ENCODE measurements around the gene SSBP2. TPM values are rescaled to one million over a fixed set of nuclear protein-coding genes. Genes with fewer than 3 reads are reported as not detected.
A peak's percentile ranks its signal among the peaks of the same experiment; 100 is the strongest.

Gene SSBP2
- total RNA-seq, 1 experiment from 2014 or later = 4.7 TPM

GRCh38 chr5:81397176-81397575, 353.7 kb downstream of the SSBP2 start:
- DNase-seq (ENCODE audit: low spot score) = no peak

GRCh38 chr5:81395262-81395661, 355.6 kb downstream of the SSBP2 start:
- no peak for DNase-seq (ENCODE audit: low spot score)

- no peak for DNase-seq (ENCODE audit: low spot score)
Measured at GRCh38 chr5:81393783-81394718, 356.8 kb downstream of the SSBP2 start, which contains the start of gene ACOT12. Gene ACOT12, minus strand, starts transcription at chr5:81394134. Its CDS starts 20 bp downstream, at chr5:81394114.

GRCh38 chr5:81393430-81393782, 357.5 kb downstream of the SSBP2 start:
- no peak for DNase-seq (ENCODE audit: low spot score)

GRCh38 chr5:81389025-81389424, 361.9 kb downstream of the SSBP2 start:
- no peak for DNase-seq (ENCODE audit: low spot score)

GRCh38 chr5:81388169-81388568, 362.7 kb downstream of the SSBP2 start:
- DNase-seq (ENCODE audit: low spot score) = no peak

GRCh38 chr5:81383867-81384266, 367.0 kb downstream of the SSBP2 start:
- no peak for DNase-seq (ENCODE audit: low spot score)

GRCh38 chr5:81371354-81371876, 379.5 kb downstream of the SSBP2 start:
- peak; percentile 4 for DNase-seq (ENCODE audit: low spot score)

- DNase-seq (ENCODE audit: low spot score) = no peak
Measured at GRCh38 chr5:81370912-81371311, 380.0 kb downstream of the SSBP2 start.

GRCh38 chr5:81365541-81365940, 385.4 kb downstream of the SSBP2 start:
- no peak for DNase-seq (ENCODE audit: low spot score)

- DNase-seq (ENCODE audit: low spot score) = no peak
Measured at GRCh38 chr5:81363093-81363871, 387.6 kb downstream of the SSBP2 start.

Other genes starting within 250 kb of the SSBP2 start
- gene ATG10, start 220.9 kb upstream of the SSBP2 start, total RNA-seq (2014; rRNA removed; shearing (Covaris generic)) = 1.6 and 4.4 TPM in 2 replicates